ENCODE measurements around the gene CDR2.

The CDR2 gene

DNA sequence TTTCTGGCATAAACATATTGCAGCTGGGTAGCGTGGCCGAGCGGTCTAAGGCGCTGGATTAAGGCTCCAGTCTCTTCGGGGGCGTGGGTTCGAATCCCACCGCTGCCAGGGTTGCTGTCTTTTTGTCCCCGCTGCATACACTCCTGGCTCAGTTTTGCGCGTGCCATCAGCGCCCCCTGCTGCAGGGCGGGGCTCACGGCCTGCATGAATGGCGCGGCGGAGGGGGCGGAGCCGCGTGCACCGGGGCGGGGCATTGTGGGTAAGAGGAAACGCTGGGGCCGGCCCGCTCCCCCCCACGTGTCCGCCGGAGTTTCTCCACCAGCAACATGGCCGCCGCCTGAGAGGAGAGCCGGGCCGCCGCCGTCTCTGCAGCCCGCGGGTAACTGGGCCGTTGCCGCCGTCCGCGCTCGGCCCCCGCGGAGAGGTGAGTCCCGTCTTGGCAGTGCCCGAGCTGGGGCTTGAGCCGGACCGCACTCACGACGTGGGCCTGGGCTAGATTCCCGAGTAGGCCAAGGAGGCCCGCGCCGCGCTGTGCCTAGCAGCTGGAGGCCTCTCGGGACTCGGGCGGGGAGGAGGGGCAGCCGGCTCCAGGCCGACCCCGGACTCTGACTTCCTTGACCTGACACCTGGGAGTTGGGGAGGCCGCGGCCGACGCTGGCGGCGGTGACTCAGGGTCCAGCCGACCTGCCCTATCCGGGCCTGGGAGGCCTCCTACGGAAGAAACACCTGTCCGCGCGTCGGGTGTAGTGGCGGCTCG, 77.1 kb downstream of the CDR2 start, which contains the start of gene POLR3E:
TSS of gene POLR3E (plus strand) at position 296 of the 757 bp plus-strand sequence. CDS start 5,560 bp downstream, outside the sequence.
- Histone ChIP-seq H3K9me3 (ENCODE audit: low read length) (no peaks in the 10 kb centered on the region), H3K36me3 (ENCODE audit: insufficient read depth, low read length) (peaks cover 5% of the 10 kb centered on the region)

DNA sequence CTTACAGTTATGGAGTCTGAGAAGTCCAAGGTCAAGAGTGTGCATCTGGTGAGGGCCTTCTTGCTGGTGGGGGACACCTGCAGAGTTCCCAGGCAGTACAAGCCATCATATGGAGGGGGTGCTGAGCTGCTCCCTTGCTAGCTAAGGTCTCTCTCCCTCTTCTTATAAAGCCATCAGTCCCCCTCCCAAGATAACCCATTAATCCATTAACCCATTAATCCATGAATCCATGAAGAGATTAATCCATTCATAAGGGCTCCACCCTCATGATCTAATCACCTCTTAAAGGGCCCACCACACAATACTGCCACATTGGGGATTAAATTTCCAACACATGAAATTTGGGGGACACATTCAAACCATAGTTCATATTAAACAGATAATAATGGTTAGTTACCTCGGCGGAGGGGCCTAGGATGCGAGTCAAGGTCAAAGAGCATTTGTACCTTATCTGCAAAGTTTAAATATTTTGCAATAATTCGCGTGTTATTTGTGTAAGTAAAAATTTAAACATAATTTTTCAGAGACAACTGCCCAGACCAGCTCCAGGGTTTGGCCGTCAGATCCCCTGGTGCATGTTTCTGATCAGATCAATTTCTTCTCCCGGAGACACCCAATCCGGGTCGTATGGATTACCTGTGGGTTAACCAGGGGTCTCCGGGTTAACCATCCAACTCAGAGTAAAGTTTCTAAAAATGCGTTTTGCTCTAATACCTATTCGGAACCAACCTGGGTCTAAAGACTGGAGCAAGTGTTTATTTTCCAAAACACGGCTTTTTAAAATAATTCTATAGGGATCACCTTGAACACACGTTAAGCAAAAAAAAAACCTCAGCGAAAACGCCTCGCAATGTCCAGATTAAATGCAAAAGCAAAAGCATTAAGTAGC, 78.0 kb downstream of the CDR2 start:
- Histone ChIP-seq H3K9me3 (ENCODE audit: low read length) (no peaks in the 10 kb centered on the region), H3K4me3 (ENCODE audit: low read length) (peak overlapping the region; percentile 75), H3K27me3 (ENCODE audit: insufficient read depth, low read length) (no peaks in the 10 kb centered on the region), H3K4me1 (ENCODE audit: insufficient read depth, low read length) (peaks cover 4% of the 10 kb centered on the region), H3K36me3 (ENCODE audit: insufficient read depth, low read length) (no peaks in the 10 kb centered on the region), H2AFZ (ENCODE audit: low read depth, low read length) (peak overlapping the region; percentile 89)

More for the DNA sequence above, 77.1 kb downstream of the CDR2 start, which contains the start of gene POLR3E:
- peak within 1 kb of the TSS; percentile 89 for H2AFZ ChIP-seq (ENCODE audit: low read depth, low read length)
- H3K27me3 ChIP-seq (ENCODE audit: insufficient read depth, low read length), result no peaks in the 10 kb centered on the region
- peak within 1 kb of the TSS; percentile 76 for H3K4me3 ChIP-seq (ENCODE audit: low read length)
- H3K4me1 ChIP-seq (ENCODE audit: insufficient read depth, low read length), result peaks cover 2% of the 10 kb centered on the region
